Fibroblast of upper back skin (primary cell): Measurements from ENCODE around the gene PRAC2.

Source experiments
- DNase-seq: peaks from one replicate; pipeline ENCODE4 v3.0.0-alpha.2; 2013

PRAC2 gene

DNA sequence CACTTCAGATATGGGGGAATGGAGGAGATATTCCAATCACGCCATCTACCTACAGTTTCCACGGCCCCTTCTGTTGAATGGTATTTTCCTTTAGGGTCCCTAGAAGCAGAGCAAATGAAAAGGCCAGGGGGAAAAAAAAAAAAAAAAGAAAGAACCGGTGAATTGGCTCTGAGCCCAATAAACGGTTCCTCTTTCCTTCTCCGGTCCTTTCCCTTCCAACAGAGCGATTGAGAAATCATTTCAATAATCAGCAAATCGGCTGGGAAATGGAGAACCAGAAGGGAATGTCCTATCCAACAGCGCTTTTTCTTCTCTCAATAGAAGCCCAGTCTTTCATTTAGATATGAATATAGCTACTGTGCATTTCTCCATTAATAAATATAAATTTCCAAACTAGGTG lies 32.4 kb downstream of the PRAC2 start:
- DNase-seq, result no peak

GRCh38 chr17:48756830-48757251 lies 33.9 kb downstream of the PRAC2 start:
- no peak for DNase-seq

- DNase-seq, result peak; percentile 16
These were observed 34.6 kb downstream of the PRAC2 start for GRCh38 chr17:48757524-48757961.

DNA sequence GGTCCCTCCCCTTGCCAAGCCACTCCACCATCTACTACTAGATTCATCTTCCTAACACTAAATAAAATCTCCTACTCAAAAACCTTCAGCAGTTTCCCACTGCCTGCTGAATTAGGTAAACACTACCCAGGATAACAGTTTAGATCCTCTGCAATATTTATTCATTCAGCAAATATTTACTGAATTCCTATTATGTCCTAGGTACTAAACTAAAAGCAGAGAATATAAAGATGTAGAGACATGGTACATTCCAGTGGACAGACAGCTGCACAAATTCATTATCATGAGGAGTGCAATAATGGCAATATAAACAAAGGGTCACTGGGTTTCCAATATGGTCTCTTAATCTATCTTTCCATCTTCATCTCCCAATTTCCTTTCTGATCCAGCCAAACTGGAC lies 36.3 kb downstream of the PRAC2 start:
- no peak for DNase-seq

DNA sequence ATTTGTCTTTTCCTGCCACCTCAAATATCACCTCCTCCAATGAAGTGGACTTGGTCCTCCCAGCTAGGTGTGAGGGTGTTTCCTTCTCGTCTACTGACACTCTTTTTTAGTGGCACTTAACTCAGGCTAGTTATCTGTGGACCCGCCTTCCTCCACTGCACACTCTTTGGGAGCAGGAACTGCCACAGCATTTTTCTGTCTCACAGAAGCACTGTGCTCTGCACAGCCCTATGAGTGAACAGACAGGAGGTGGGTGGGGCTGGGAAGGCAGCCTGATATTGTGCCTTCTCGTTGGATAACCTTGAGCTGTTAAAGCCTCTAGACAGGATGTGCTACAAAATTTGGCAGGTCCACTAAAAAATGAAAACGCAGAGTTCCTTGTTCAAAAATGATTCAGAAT lies 37.4 kb downstream of the PRAC2 start:
- no peak for DNase-seq

- no peak for DNase-seq
These were observed 38.1 kb downstream of the PRAC2 start for GRCh38 chr17:48761114-48761513.

GRCh38 chr17:48767263-48767774 lies 44.3 kb downstream of the PRAC2 start:
- DNase-seq, result no peak

- no peak for DNase-seq
These were observed 46.2 kb downstream of the PRAC2 start for GRCh38 chr17:48769009-48769675.

DNA sequence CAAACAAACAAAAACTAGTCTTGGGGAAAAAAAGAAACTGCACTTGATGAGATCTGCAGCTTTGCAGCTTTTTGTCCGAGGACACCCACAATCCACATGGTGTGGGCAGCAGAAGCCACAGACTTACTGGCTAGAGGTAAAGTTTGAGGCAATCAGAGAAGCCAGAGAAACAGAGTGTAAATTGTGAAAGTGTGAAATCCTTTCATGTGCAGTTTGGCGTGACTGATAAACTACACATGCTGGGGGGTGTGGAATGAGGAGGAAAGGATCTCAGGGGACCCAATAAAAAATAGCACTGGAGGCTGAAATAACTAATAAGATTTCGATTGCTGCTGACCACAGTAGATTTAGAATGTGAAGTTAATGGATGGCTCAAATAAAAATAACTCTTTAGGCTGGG lies 48.0 kb downstream of the PRAC2 start:
- no peak for DNase-seq

- DNase-seq, result no peak
These were observed 50.3 kb downstream of the PRAC2 start for GRCh38 chr17:48773245-48773644.
